HG03159 (cell line): ENCODE measurements around the gene ZNF157.

Experiments
- ATAC-seq: cut with Tn5 transposase; IDR thresholded peaks from one replicate; pipeline ENCODE4 v1.9.1; 2021; ENCODE audit warnings: mild to moderate bottlenecking, moderate library complexity; ENCODE audit not compliant: unreplicated experiment

The ZNF157 gene

GRCh38 chrX:47446971-47447370 lies 76.6 kb downstream of the ZNF157 start:
- ATAC-seq: no peak

- ATAC-seq: no peak
Measured at GRCh38 chrX:47447607-47448006, 77.2 kb downstream of the ZNF157 start.

- ATAC-seq: no peak
Measured at GRCh38 chrX:47448165-47448806, 77.9 kb downstream of the ZNF157 start.

- ATAC-seq: no peak
Measured at GRCh38 chrX:47452112-47452511, 81.7 kb downstream of the ZNF157 start.

- ATAC-seq: no peak
Measured at GRCh38 chrX:47456080-47456479, 85.7 kb downstream of the ZNF157 start.

- ATAC-seq: no peak
Measured at GRCh38 chrX:47458528-47458927, 88.2 kb downstream of the ZNF157 start.

- no peak for ATAC-seq
Measured at GRCh38 chrX:47460561-47460960, 90.2 kb downstream of the ZNF157 start.
